ENCODE data around the gene CGB1.
A peak's percentile ranks its signal among the peaks of the same experiment; 100 is the strongest.

CGB1 gene

DNA sequence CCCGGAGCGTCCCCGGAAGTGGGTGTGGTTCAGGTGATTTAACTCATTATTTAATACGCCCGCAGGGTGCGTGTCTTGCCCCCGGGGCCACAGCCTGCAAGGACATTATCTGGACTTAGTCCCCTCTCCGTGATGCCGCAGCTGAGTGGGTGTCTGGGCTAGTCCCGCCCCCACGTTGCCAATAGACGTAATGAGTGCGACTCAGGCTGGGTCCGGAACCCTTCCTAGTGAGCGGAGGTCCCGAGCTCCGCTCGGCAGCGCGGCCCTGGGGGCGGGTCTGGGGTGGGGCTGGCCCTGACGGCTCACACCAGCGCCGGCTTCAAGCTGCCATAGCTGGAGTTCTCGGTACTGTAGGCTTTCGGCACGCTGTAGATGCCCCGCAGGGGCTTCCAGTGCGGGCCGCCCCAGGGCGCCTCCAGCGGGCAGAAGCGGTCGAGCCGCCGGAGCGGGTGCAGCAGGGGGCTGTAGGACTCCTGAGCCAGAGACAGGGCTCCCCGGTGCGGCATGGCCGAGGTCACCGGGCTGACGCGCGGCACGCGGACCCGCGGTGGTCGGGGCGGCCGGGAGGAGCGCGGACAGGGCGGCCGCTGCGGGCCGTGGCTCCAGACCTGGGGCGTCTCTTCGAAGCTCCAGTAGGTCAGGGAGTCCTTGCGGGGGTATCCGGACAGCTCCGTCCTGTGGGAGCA, 18.9 kb downstream of the CGB1 start (continued):
- no peak for TF ChIP-seq ZNF629 (tag by site-specific recombination; IDR thresholded peaks at IDR 0.05)
- TF ChIP-seq ZNF560 (tag by site-specific recombination; IDR thresholded peaks at IDR 0.05; ENCODE audit: borderline replicate concordance) = no peak
- TF ChIP-seq ZSCAN30 (tag by site-specific recombination; IDR thresholded peaks at IDR 0.05) = 0 out of 2 replicates have a peak, but pooled peaks have one; percentile 37
- no peak for TF ChIP-seq ZNF768 (tag by site-specific recombination; IDR thresholded peaks at IDR 0.05)
- TF ChIP-seq, protein P1, sequence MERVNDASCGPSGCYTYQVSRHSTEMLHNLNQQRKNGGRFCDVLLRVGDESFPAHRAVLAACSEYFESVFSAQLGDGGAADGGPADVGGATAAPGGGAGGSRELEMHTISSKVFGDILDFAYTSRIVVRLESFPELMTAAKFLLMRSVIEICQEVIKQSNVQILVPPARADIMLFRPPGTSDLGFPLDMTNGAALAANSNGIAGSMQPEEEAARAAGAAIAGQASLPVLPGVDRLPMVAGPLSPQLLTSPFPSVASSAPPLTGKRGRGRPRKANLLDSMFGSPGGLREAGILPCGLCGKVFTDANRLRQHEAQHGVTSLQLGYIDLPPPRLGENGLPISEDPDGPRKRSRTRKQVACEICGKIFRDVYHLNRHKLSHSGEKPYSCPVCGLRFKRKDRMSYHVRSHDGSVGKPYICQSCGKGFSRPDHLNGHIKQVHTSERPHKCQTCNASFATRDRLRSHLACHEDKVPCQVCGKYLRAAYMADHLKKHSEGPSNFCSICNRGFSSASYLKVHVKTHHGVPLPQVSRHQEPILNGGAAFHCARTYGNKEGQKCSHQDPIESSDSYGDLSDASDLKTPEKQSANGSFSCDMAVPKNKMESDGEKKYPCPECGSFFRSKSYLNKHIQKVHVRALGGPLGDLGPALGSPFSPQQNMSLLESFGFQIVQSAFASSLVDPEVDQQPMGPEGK (tag by site-specific recombination; IDR thresholded peaks at IDR 0.05) = peak; percentile 76
- 0 out of 2 replicates have a peak, but pooled peaks have one; percentile 12 for TF ChIP-seq ZNF140 (tag by site-specific recombination; IDR thresholded peaks at IDR 0.05)
- TF ChIP-seq ZNF473 (tag by site-specific recombination; IDR thresholded peaks at IDR 0.05) = no peak
- no peak for TF ChIP-seq ZNF155 (tag by site-specific recombination; IDR thresholded peaks at IDR 0.05)
- peak; percentile 78 for TF ChIP-seq SP2 (tag by site-specific recombination; IDR thresholded peaks at IDR 0.05)
- no peak for TF ChIP-seq ZNF654 (tag by site-specific recombination; IDR thresholded peaks at IDR 0.05; ENCODE audit: low read depth)
- TF ChIP-seq EGR2 (tag by site-specific recombination; IDR thresholded peaks at IDR 0.05; ENCODE audit: low read depth) = peak; percentile 80
- TF ChIP-seq, protein P2, sequence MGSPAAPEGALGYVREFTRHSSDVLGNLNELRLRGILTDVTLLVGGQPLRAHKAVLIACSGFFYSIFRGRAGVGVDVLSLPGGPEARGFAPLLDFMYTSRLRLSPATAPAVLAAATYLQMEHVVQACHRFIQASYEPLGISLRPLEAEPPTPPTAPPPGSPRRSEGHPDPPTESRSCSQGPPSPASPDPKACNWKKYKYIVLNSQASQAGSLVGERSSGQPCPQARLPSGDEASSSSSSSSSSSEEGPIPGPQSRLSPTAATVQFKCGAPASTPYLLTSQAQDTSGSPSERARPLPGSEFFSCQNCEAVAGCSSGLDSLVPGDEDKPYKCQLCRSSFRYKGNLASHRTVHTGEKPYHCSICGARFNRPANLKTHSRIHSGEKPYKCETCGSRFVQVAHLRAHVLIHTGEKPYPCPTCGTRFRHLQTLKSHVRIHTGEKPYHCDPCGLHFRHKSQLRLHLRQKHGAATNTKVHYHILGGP (tag by site-specific recombination; IDR thresholded peaks at IDR 0.05) = no peak
- no peak for TF ChIP-seq ZNF239 (tag by site-specific recombination; IDR thresholded peaks at IDR 0.05)
- no peak for TF ChIP-seq ZNF623 (tag by site-specific recombination; IDR thresholded peaks at IDR 0.05)
- TF ChIP-seq ZNF530 (tag by site-specific recombination; IDR thresholded peaks at IDR 0.05; ENCODE audit: low read depth) = no peak
- TF ChIP-seq ZNF146 (tag by site-specific recombination; IDR thresholded peaks at IDR 0.05) = no peak
- TF ChIP-seq IKZF3 (tag by site-specific recombination; IDR thresholded peaks at IDR 0.05) = 0 out of 2 replicates have a peak, but pooled peaks have one; percentile 48
- no peak for TF ChIP-seq ZNF37A (tag by site-specific recombination; IDR thresholded peaks at IDR 0.05)
- no peak for TF ChIP-seq ZNF23 (tag by site-specific recombination; IDR thresholded peaks at IDR 0.05; ENCODE audit: borderline replicate concordance)
- TF ChIP-seq GLIS2 (tag by site-specific recombination; IDR thresholded peaks at IDR 0.05) = peak; percentile 80
- TF ChIP-seq, protein P3, sequence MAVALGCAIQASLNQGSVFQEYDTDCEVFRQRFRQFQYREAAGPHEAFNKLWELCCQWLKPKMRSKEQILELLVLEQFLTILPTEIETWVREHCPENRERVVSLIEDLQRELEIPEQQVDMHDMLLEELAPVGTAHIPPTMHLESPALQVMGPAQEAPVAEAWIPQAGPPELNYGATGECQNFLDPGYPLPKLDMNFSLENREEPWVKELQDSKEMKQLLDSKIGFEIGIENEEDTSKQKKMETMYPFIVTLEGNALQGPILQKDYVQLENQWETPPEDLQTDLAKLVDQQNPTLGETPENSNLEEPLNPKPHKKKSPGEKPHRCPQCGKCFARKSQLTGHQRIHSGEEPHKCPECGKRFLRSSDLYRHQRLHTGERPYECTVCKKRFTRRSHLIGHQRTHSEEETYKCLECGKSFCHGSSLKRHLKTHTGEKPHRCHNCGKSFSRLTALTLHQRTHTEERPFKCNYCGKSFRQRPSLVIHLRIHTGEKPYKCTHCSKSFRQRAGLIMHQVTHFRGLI (tag by site-specific recombination; IDR thresholded peaks at IDR 0.05) = no peak
- no peak for TF ChIP-seq ZNF10 (tag by site-specific recombination; IDR thresholded peaks at IDR 0.05)
- TF ChIP-seq, protein P4, sequence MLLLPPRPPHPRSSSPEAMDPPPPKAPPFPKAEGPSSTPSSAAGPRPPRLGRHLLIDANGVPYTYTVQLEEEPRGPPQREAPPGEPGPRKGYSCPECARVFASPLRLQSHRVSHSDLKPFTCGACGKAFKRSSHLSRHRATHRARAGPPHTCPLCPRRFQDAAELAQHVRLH (tag by site-specific recombination; IDR thresholded peaks at IDR 0.05) = no peak
- TF ChIP-seq, protein P5, sequence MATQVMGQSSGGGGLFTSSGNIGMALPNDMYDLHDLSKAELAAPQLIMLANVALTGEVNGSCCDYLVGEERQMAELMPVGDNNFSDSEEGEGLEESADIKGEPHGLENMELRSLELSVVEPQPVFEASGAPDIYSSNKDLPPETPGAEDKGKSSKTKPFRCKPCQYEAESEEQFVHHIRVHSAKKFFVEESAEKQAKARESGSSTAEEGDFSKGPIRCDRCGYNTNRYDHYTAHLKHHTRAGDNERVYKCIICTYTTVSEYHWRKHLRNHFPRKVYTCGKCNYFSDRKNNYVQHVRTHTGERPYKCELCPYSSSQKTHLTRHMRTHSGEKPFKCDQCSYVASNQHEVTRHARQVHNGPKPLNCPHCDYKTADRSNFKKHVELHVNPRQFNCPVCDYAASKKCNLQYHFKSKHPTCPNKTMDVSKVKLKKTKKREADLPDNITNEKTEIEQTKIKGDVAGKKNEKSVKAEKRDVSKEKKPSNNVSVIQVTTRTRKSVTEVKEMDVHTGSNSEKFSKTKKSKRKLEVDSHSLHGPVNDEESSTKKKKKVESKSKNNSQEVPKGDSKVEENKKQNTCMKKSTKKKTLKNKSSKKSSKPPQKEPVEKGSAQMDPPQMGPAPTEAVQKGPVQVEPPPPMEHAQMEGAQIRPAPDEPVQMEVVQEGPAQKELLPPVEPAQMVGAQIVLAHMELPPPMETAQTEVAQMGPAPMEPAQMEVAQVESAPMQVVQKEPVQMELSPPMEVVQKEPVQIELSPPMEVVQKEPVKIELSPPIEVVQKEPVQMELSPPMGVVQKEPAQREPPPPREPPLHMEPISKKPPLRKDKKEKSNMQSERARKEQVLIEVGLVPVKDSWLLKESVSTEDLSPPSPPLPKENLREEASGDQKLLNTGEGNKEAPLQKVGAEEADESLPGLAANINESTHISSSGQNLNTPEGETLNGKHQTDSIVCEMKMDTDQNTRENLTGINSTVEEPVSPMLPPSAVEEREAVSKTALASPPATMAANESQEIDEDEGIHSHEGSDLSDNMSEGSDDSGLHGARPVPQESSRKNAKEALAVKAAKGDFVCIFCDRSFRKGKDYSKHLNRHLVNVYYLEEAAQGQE (tag by site-specific recombination; IDR thresholded peaks at IDR 0.05) = no peak
- TF ChIP-seq ZNF404 (tag by site-specific recombination; IDR thresholded peaks at IDR 0.05) = no peak
- TF ChIP-seq, protein P6, sequence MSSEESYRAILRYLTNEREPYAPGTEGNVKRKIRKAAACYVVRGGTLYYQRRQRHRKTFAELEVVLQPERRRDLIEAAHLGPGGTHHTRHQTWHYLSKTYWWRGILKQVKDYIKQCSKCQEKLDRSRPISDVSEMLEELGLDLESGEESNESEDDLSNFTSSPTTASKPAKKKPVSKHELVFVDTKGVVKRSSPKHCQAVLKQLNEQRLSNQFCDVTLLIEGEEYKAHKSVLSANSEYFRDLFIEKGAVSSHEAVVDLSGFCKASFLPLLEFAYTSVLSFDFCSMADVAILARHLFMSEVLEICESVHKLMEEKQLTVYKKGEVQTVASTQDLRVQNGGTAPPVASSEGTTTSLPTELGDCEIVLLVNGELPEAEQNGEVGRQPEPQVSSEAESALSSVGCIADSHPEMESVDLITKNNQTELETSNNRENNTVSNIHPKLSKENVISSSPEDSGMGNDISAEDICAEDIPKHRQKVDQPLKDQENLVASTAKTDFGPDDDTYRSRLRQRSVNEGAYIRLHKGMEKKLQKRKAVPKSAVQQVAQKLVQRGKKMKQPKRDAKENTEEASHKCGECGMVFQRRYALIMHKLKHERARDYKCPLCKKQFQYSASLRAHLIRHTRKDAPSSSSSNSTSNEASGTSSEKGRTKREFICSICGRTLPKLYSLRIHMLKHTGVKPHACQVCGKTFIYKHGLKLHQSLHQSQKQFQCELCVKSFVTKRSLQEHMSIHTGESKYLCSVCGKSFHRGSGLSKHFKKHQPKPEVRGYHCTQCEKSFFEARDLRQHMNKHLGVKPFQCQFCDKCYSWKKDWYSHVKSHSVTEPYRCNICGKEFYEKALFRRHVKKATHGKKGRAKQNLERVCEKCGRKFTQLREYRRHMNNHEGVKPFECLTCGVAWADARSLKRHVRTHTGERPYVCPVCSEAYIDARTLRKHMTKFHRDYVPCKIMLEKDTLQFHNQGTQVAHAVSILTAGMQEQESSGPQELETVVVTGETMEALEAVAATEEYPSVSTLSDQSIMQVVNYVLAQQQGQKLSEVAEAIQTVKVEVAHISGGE (tag by site-specific recombination; conservative IDR thresholded peaks at IDR 0.05; ENCODE audit: low read depth) = peak; percentile 45; the same call in 1 of the 2 replicates
- no peak; the same call in 1 of the 2 replicates for TF ChIP-seq ZBTB20 (tag by site-specific recombination; IDR thresholded peaks at IDR 0.05)
- TF ChIP-seq OSR2 (tag by site-specific recombination; IDR thresholded peaks at IDR 0.05) = no peak
- no peak for TF ChIP-seq OVOL3 (tag by site-specific recombination; IDR thresholded peaks at IDR 0.05)
